Pons (tissue), 1 donor: ENCODE results near the gene FAM3D.
A peak's percentile ranks its signal among the peaks of the same experiment; 100 is the strongest.

Source experiments
- DNase-seq: peaks from one replicate; pipeline ENCODE4 v3.0.0-alpha.2; 2016; ENCODE audit warnings: low spot score

Gene FAM3D

GRCh38 chr3:58591517-58592510, 74.8 kb downstream of the FAM3D start:
- no peak for DNase-seq

GRCh38 chr3:58588030-58588614, 78.5 kb downstream of the FAM3D start:
- DNase-seq: no peak

- DNase-seq: no peak
These were observed 79.8 kb downstream of the FAM3D start for GRCh38 chr3:58586776-58587192.

GRCh38 chr3:58585994-58586393, 80.6 kb downstream of the FAM3D start:
- no peak for DNase-seq

GRCh38 chr3:58585005-58585786, 81.4 kb downstream of the FAM3D start:
- peak; percentile 53 for DNase-seq

GRCh38 chr3:58584690-58585004, 81.9 kb downstream of the FAM3D start:
- DNase-seq: no peak
